WTC11 (cell line): ENCODE results near the gene ORM2.

Source experiments
- CREB1 ChIP-seq: sonication (generic); formaldehyde crosslinking; IDR thresholded peaks from 2 replicates; pipeline ENCODE4 v1.8.0; 2023; ENCODE audit warnings: mild to moderate bottlenecking, missing genetic modification reagents
- CTCF ChIP-seq: fragments of 200-600 bp; IDR thresholded peaks from 2 replicates; pipeline ENCODE4 v1.8.0; 2022; ENCODE audit warnings: antibody characterized with exemption
- JUN ChIP-seq: sonication (generic); formaldehyde crosslinking; IDR thresholded peaks from 2 replicates; pipeline ENCODE4 v1.8.0; 2023; ENCODE audit warnings: mild to moderate bottlenecking, missing genetic modification reagents
- NR3C1 ChIP-seq: sonication (generic); formaldehyde crosslinking; conservative IDR thresholded peaks from 2 replicates; pipeline ENCODE4 v1.8.1; 2023; ENCODE audit warnings: low read depth, mild to moderate bottlenecking, missing genetic modification reagents
- PRDM15 ChIP-seq: sonication (generic); formaldehyde crosslinking; IDR thresholded peaks from 2 replicates; pipeline ENCODE4 v1.8.0; 2022; ENCODE audit warnings: missing genetic modification reagents
- ZBTB43 ChIP-seq: sonication (generic); formaldehyde crosslinking; IDR thresholded peaks from 2 replicates; pipeline ENCODE4 v1.8.1; 2023; ENCODE audit warnings: mild to moderate bottlenecking, missing genetic modification reagents
- ZNF121 ChIP-seq: sonication (generic); formaldehyde crosslinking; IDR thresholded peaks from 2 replicates; pipeline ENCODE4 v1.8.0; 2023; ENCODE audit warnings: missing genetic modification reagents

GRCh38 chr9:114336157-114336556 is 6.5 kb downstream of the ORM2 start:
- TF ChIP-seq NR3C1 (no peak), CTCF (no peak), ZBTB43 (CRISPR knock-in tag) (no peak), CREB1 (CRISPR knock-in tag) (no peak), PRDM15 (CRISPR knock-in tag) (no peak), JUN (CRISPR knock-in tag) (no peak), ZNF121 (CRISPR knock-in tag) (no peak)
